DOHH2 (cell line): ENCODE measurements around the gene INPP4B.
"Not testable (repeated sequence)": the region's sequence is repeated elsewhere in the genome, so short reads cannot be mapped to it uniquely, and the experiment has no call there.

Experiments used
- H3F3A ChIP-seq: fragments of 200-600 bp; sonication (generic), shearing (Covaris generic); 2 replicates; pipeline ENCODE4 v1.6.0; 2016; ENCODE audit warnings: antibody characterized with exemption, mild to moderate bottlenecking; ENCODE audit not compliant: control insufficient read depth, insufficient read depth
- H3K27ac ChIP-seq: fragments of 200-600 bp; sonication (generic); 2 replicates; pipeline ENCODE4 v1.5.1; 2014; ENCODE audit warnings: low read depth, mild to moderate bottlenecking, low read length, moderate library complexity
- H3K27me3 ChIP-seq: fragments of 200-600 bp; sonication (generic); 2 replicates; pipeline ENCODE4 v1.6.1; 2014; ENCODE audit warnings: mild to moderate bottlenecking, low read length, mixed read lengths; ENCODE audit not compliant: control insufficient read depth
- H3K36me3 ChIP-seq: fragments of 200-600 bp; sonication (generic); 2 replicates; pipeline ENCODE4 v1.6.1; 2014; ENCODE audit warnings: mild to moderate bottlenecking, low read length, moderate library complexity, mixed read lengths; ENCODE audit not compliant: control insufficient read depth
- H3K4me1 ChIP-seq: fragments of 200-600 bp; sonication (generic); 2 replicates; pipeline ENCODE4 v1.6.1; 2014; ENCODE audit warnings: mild to moderate bottlenecking, low read length, mixed read lengths; ENCODE audit not compliant: control insufficient read depth
- H3K4me2 ChIP-seq: fragments of 200-600 bp; sonication (generic); 2 replicates; pipeline ENCODE4 v1.6.0; 2014; ENCODE audit warnings: mild to moderate bottlenecking, low read length, moderate library complexity
- H3K4me3 ChIP-seq: fragments of 200-600 bp; sonication (generic); 2 replicates; pipeline ENCODE4 v1.5.1; 2014; ENCODE audit warnings: mild to moderate bottlenecking, low read length, mixed read lengths
- H3K79me2 ChIP-seq: fragments of 200-600 bp; sonication (generic); 2 replicates; pipeline ENCODE4 v1.6.1; 2014; ENCODE audit warnings: mild to moderate bottlenecking, low read length, mixed read lengths; ENCODE audit not compliant: control insufficient read depth
- H3K9me2 ChIP-seq: fragments of 200-600 bp; sonication (generic); replicated peaks from 2 replicates; pipeline ENCODE4 v1.6.1; 2014; ENCODE audit warnings: mild to moderate bottlenecking, low read length, mixed read lengths; ENCODE audit not compliant: control insufficient read depth
- H3K9me3 ChIP-seq: fragments of 200-600 bp; sonication (generic); 2 replicates; pipeline ENCODE4 v1.6.1; 2014; ENCODE audit warnings: antibody characterized with exemption, low read length, mixed read lengths; ENCODE audit not compliant: control insufficient read depth, insufficient read depth
- H4K20me1 ChIP-seq: fragments of 200-600 bp; sonication (generic); 2 replicates; pipeline ENCODE4 v1.6.0; 2014; ENCODE audit warnings: low read depth, mild to moderate bottlenecking, antibody characterized with exemption, low read length, moderate library complexity; ENCODE audit not compliant: control insufficient read depth, insufficient read depth
- CTCF ChIP-seq: fragments of 200-600 bp; sonication (generic); IDR thresholded peaks from one replicate; pipeline ENCODE4 v1.5.1; 2014; ENCODE audit warnings: antibody characterized with exemption, mild to moderate bottlenecking, low read depth, low read length; ENCODE audit not compliant: poor library complexity, severe bottlenecking
- EZH2phosphoT487 ChIP-seq: fragments of 200-600 bp; sonication (generic); IDR thresholded peaks from 2 replicates; pipeline ENCODE4 v1.6.1; 2017; ENCODE audit warnings: borderline replicate concordance, mild to moderate bottlenecking, antibody characterized with exemption, low read length, moderate library complexity, mixed read lengths

The INPP4B gene

DNA sequence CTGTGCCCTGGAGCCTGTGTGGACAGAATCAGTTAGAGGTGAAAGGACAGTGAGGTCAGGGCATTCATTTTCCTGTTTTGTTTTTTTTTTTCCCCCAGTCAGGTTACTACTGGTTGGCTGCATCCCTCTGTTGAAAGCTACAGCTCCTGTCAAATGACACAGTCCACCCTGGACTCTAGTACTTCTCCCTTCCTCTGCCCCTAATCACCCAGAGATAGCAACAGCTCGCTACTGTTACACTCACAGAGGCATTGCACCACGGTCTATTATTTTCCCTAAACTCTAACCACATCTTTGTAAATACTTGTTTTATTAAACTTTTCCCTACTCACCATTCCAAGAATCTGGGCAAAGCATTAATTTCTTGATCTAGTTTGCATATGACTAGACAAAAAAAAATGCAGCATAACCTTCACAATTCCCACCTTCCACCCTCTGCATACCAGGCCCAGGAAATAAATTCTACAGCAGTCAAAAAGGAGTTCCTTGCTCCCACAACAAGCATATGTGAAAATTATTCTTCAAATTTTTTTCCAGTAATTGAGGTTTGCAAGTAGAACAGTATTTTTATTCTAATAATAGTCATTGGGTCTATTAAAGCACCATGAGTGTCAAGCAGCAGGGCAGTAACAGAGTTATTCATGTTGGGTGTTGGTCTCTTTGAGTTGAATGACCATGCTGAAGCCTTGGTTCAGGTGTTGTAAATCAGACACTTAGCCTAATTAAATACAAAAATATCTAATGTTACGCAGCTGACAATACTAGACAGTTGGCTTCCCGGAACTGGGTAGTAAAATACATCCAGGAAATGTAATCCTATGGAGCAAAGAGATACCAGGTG is 329.2 kb downstream of the INPP4B start:
- no peaks in the 10 kb centered on the region for H4K20me1 ChIP-seq
- H3K36me3 ChIP-seq, result no peaks in the 10 kb centered on the region
- H3K27ac ChIP-seq, result no peak overlapping the region
- H3K4me1 ChIP-seq, result no peaks in the 10 kb centered on the region
- H3K79me2 ChIP-seq, result no peaks in the 10 kb centered on the region
- H3K4me2 ChIP-seq, result no peak overlapping the region
- TF ChIP-seq CTCF, result no peak
- TF ChIP-seq EZH2phosphoT487, result no peak
- no peaks in the 10 kb centered on the region for H3K9me3 ChIP-seq
- H3F3A ChIP-seq, result no peaks in the 10 kb centered on the region
- no peak overlapping the region for H3K4me3 ChIP-seq
- H3K27me3 ChIP-seq, result no peaks in the 10 kb centered on the region
- H3K9me2 ChIP-seq, result no peaks in the 10 kb centered on the region

DNA sequence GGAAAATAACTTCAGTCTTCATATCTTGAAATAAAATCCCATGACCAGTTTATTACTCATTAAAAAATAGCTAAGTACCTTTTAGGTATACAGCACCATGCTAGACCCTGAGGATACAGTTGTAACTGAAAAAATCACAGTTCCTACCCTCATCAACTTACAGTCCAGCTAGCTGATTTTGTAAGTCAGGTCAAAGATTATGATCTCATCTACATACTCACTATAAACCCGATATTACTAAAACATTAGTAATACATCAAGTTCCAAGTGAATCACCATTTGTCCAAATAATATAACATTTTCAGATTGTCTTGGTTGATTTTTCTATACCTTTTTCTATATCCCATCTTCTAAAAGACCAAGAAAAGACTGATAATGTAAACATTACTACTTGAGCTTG is 333.9 kb downstream of the INPP4B start:
- H3F3A ChIP-seq, result no peaks in the 10 kb centered on the region
- H3K4me3 ChIP-seq, result no peak overlapping the region
- no peaks in the 10 kb centered on the region for H3K9me2 ChIP-seq
- no peak overlapping the region for H3K4me2 ChIP-seq
- no peaks in the 10 kb centered on the region for H4K20me1 ChIP-seq
- no peaks in the 10 kb centered on the region for H3K4me1 ChIP-seq
- TF ChIP-seq EZH2phosphoT487 (no peak), CTCF (no peak)
- no peak overlapping the region for H3K27ac ChIP-seq
- H3K9me3 ChIP-seq, result no peaks in the 10 kb centered on the region
- H3K36me3 ChIP-seq, result no peaks in the 10 kb centered on the region
- no peaks in the 10 kb centered on the region for H3K79me2 ChIP-seq
- no peaks in the 10 kb centered on the region for H3K27me3 ChIP-seq

- no peaks in the 10 kb centered on the region for H3K9me3 ChIP-seq
- no peaks in the 10 kb centered on the region for H4K20me1 ChIP-seq
- H3K9me2 ChIP-seq, result no peaks in the 10 kb centered on the region
- TF ChIP-seq CTCF, result no peak
- TF ChIP-seq EZH2phosphoT487, result no peak
- H3K79me2 ChIP-seq, result no peaks in the 10 kb centered on the region
- no peak overlapping the region for H3K27ac ChIP-seq
- H3K36me3 ChIP-seq, result no peaks in the 10 kb centered on the region
- H3K4me3 ChIP-seq, result no peak overlapping the region
- no peaks in the 10 kb centered on the region for H3K27me3 ChIP-seq
- H3K4me1 ChIP-seq, result no peaks in the 10 kb centered on the region
- H3F3A ChIP-seq, result no peaks in the 10 kb centered on the region
- H3K4me2 ChIP-seq, result no peak overlapping the region
Measured at GRCh38 chr4:142509881-142510280, 336.2 kb downstream of the INPP4B start.

- H3K9me3 ChIP-seq, H3F3A ChIP-seq, H3K4me3 ChIP-seq, H4K20me1 ChIP-seq, H3K79me2 ChIP-seq, H3K4me2 ChIP-seq, H3K4me1 ChIP-seq, H3K27me3 ChIP-seq, H3K36me3 ChIP-seq, H3K27ac ChIP-seq, H3K9me2 ChIP-seq: not testable (repeated sequence)
Measured at GRCh38 chr4:142509381-142509780, 336.7 kb downstream of the INPP4B start.
